GM21526 (cell line): ENCODE data around the gene SCN5A.
A peak's percentile ranks its signal among the peaks of the same experiment; 100 is the strongest.

Experiments
- ATAC-seq: cut with Tn5 transposase; IDR thresholded peaks from one replicate; pipeline ENCODE4 v1.9.1; 2021; ENCODE audit warnings: moderate library complexity; ENCODE audit not compliant: unreplicated experiment, low FRiP score

The SCN5A gene

DNA sequence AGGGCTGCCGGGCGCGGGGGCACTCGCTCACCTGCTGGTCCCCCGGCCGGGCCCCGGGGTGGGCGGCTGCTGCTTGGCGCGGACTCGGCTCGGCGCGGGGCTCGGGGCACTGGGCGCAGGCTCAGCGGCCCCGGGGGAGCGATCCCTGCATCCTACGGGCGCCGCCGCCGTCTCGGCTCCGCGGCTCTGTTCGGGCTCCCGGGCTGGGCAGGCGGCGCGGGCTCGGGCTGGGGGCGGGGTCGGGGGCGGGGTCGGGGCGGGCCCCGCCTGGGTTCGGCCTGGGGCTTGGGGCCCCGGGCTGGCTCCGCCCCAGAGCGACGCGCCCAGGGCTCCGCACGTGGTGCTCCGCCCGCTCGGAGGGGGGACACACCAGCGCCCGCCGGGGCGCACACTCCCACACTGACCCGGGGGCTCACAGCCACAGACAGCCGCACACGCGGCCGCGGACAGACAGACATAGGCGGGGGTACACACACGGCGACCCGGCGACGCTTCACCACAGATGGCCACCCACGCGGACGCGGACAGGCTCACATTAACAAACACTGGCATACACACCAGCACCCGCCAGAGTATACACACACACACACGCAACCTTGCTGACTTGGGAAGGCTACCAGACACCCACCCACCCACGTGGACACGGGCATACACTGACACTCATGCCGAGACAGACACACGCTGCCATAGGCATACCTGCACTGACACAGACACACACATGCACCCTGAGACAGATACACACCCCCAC, at the start of gene SCN5A:
Gene SCN5A, minus strand, starts transcription at position 188 of the 748 bp plus-strand sequence. CDS start 16,380 bp downstream, outside the sequence.
- ATAC-seq, result peak; percentile 54

- ATAC-seq, result no peak
Observed at GRCh38 chr3:38698760-38699159, 49.3 kb upstream of the SCN5A start.

DNA sequence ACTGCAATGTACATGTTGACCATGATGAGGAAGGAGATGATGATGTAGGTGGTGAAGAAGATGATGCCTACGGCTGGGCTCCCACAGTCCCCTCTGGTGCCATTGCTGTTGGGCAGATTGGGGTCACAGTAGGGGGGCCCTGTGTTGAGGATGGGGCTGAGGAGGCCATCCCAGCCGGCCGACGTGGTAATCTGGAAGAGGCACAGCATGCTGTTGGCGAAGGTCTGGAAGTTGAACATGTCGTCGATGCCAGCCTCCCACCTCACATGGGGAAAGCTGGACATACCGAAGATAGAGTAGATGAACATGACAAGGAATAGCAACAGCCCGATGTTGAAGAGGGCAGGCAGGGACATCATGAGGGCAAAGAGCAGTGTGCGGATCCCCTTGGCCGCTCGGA, 48.6 kb upstream of the SCN5A start:
- ATAC-seq, result no peak

DNA sequence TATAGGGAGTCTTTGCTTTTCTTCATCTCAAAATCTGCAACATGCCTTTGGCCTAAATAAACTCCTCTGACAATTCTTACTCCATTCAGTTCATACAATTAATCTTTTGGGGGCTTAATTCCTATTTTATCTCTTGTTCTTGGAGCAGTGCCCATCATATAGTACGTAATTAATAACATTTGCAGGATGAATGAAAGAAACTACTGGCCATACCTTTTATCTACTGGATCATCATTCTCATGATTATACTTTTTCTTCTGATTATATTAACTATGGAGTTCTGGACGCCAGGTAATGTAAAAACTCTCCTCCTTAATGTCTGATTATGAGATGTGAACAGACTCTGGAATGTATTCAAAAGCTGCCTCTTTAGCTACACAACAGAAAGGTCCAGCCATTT, 46.5 kb upstream of the SCN5A start:
- no peak for ATAC-seq

DNA sequence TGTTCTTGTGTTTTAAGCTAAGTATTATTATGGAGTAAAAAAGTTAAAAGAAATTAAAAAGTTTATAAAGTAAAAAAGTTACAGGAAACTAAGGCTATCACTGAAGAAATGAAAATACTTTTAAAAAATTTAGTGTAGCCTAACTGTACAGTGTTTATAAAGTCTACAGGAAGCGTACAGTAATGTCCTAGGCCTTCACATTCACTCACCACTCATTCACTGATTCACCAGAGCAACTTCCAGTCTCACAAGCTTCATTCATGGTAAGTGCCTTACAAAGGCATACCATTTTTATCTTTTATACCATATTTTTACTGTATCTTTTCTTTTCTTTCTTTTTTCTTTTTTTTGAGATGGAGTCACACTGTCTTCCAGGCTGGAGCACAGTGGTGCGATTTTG, 40.7 kb upstream of the SCN5A start:
- ATAC-seq, result no peak

DNA sequence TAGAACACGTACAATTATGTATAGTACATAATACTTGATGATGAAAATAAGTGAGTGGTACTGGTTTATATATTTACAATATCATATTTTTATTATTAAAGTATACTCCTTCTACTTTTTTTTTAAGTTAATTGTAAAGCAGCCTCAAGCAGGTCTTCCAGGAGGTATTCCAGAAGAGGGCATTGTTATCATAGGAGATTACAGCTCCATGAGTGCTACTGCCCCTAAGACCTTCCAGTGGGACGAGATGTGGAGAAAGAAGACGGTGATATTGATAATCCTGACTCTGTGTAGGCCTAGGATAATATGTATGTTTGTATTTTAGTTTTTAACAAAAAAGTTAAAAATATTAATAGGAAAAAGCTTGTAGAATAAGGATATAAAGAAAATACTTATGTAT, 40.3 kb upstream of the SCN5A start:
- ATAC-seq, result no peak

- ATAC-seq, result no peak
Observed at GRCh38 chr3:38689346-38689745, 39.9 kb upstream of the SCN5A start.

- ATAC-seq, result no peak
Observed at GRCh38 chr3:38687321-38687720, 37.8 kb upstream of the SCN5A start.

DNA sequence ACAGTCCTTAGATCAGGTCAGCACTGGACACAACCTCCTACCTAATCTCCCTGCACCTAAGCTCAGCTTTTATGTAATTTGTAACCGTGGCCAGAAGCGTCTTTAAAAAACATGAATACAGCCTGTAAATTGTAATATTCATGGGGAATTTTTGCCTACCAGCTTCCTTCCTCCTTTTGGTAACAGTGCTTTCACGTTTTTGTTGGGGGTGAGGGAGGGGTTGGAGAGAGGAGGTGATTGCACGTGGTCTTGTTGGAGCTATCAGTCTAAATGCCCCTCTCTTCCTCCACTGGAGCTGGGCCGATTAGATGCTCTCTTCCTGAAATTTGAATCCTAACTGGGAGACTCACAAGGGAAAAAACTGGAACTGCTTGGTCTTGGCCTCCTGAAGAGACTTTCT, 35.1 kb upstream of the SCN5A start:
- no peak for ATAC-seq

DNA sequence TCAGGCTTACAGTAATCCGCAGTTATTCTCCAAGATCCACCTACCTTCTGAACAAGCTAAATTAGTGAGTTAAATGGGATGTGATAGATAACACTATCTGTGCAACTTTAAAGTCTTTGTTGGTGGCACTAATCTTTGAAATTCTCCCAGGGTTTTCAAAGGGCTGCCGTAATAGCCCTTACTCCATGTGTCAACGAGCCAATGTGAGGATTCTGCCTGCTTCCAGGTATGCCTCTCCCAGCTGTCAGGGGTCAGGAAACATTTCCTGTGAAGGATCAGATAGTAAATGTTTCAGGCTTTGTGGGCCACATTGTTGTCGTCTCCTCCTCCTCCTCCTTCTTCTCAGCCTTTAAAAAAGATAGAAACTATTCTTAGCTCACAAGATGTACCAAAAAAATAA, 20.2 kb upstream of the SCN5A start:
- no peak for ATAC-seq

- ATAC-seq, result no peak
Observed at GRCh38 chr3:38662544-38662943, 13.1 kb upstream of the SCN5A start.

DNA sequence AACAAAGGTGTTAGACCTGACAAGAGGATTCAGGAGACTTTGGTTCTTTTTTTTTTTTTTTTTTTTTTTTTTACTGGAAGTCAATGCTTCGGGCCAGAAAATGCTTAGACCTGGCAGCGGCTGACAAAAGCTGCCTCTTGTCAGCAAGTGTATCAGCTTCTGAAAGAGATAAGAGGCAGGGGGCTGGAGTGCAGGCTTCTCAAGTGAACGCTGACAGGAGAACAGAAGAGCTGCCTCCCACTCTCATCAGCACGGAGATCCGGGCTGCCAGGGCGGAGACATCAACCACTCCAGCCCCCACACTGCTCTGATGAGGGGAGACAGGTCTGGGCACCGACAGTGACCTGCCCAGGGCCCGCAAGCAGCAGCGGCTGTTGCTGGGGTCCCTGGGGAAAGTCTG, 9.4 kb upstream of the SCN5A start:
- ATAC-seq, result no peak

- no peak for ATAC-seq
Observed at GRCh38 chr3:38657369-38657768, 7.9 kb upstream of the SCN5A start.

DNA sequence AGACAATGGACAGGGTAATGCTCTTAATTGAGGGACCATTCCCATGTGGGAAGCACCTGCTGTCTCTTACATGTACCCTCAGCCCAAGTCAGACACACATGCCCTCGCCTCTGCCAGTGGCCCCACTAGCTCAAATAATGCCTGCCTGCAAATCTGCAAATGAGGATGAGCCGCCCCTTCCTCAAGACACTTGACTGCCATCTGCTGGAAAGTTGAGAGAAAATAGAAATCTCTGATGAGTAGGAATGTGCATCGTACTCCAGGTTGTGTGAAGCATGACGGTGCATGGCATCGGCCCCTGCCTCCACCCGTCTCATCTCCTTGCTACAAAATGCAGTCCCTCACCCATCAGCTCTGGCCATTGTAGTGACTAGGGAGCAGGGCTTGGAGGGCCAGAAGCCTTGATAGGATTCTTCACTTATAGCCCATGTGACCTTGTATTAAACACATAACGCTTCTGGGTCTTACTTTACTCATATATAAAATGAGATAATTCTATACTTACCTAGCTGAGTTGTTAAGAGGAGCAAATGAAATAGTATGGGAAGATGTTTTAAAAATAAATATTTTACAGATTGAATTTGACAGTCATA, 6.3 kb upstream of the SCN5A start:
- no peak for ATAC-seq

GRCh38 chr3:38653685-38654537, 4.4 kb upstream of the SCN5A start:
- ATAC-seq, result no peak

DNA sequence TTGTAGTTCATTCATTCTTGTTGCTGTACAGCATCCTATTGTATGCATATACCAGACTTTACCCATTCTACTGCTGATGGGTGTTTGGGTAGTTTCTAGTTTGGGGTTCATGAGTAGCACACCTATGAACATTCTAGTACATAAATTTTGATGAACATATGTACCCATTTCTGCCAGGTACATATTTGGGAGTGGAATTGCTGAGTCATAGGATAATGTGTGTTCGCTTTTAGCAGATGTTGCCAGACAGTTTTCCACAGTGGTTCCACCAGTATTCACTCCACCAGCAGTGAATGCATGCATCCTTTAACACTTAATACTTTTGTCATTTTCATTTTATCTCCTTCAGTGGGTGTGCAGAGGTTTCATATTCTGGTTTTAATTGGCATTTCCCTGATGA, 3.4 kb upstream of the SCN5A start:
- no peak for ATAC-seq

DNA sequence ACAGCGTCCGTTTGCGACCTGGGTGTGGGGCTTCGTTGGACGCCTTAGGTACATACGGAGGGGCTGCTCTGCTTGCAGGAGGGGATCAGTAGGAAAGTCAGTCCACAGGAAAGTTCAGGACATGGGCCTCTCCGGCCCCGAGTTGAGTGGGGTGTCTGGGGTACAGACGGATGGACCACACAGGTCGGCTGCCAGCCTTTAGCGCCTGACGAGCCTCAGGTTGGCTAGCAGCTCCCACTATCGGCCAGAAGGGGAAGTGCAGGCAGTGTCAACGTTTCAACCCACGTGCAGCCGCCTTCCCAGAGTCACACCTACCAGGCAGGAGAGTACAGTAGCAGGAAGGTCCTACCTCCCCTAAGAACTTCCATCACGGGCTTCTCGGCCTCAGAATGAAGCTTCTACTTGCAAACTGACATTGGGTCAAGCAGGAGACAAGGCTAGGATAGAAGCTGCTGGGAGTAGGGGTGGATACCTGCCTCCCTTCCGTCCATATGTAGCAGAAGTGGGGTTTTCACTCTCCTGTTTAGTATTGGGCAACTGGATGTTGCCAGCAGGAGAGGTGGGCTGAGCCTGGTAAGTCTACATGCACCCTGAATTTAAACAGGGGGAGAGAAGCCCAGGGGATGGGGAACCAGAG, 1.8 kb upstream of the SCN5A start:
- ATAC-seq, result peak; percentile 55

- ATAC-seq, result no peak
Observed at GRCh38 chr3:38650248-38650951, 913 bp upstream of the SCN5A start.

DNA sequence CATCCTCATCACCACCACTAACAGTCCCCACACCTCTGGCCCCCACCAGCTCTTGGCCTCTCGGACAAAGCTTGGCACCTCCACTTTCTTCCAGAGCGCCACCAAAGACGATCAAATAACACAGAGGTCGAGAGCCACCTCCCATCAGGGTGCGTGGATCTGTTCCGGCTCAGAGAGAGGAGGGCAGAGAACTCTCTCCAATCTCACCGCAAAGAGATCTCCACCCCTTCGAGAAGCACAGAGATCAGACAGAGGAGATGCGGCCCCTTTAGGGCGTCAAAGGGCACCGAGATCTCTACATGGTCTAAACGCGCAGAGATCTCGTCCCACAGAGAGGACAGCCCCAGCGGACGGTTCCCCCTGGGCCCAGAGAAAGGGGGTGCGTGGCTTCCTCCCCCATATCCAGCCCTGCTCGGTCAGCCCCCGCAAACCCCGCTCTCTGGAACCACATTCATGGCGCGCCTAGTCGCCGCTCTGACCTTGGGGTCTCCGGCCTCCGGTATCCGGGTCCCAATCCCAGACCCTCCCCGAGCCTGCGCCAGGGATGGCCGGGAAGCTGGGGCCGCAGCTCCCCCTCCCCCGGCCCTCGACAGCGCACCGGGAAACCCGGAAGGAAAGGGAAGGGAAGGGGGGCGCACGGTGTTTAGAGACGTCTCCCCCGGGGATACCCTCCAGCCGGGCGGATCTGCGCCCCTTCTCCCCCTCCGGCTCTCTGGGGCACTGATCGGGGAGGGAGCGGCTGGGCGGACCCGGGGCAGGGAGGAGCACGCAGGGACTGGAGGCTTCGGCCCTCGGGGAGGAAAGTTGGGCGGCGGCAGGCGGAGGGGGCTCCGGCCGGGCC, 608 bp downstream of the SCN5A start:
- no peak for ATAC-seq
